Testis (tissue), 3 donors: ENCODE data around the gene OCA2. TPM values are rescaled to one million over a fixed set of nuclear protein-coding genes. Genes with fewer than 3 reads are reported as not detected.

ENCODE experiments used
- DNase-seq: peaks from one replicate; pipeline ENCODE4 v3.0.0-alpha.2; 2019
- H3K27ac ChIP-seq, 2 donors: fragments of 200-600 bp; sonication (generic); one replicate each; pipeline ENCODE4 v1.5.1; 2019
- H3K27me3 ChIP-seq: fragments of 200-600 bp; sonication (generic); one replicate; pipeline ENCODE4 v1.5.1; 2019
- H3K36me3 ChIP-seq: fragments of 200-600 bp; sonication (generic); one replicate; pipeline ENCODE4 v1.5.1; 2017; ENCODE audit warnings: low read depth; ENCODE audit errors: missing control alignments
- H3K4me1 ChIP-seq: fragments of 200-600 bp; sonication (generic); one replicate; pipeline ENCODE4 v1.5.1; 2019
- H3K4me3 ChIP-seq, 2 donors: fragments of 200-600 bp; sonication (generic); one replicate each; pipeline ENCODE4 v1.5.1; 2017 to 2019
- H3K9me3 ChIP-seq: fragments of 200-600 bp; sonication (generic); one replicate; pipeline ENCODE4 v1.5.1; 2017
- POLR2A ChIP-seq: fragments of 450-650 bp; IDR thresholded peaks from one replicate; pipeline ENCODE4 v1.6.1; 2017; ENCODE audit warnings: antibody characterized with exemption, mild to moderate bottlenecking, moderate library complexity
- WGBS, 2 donors: methylation state at CpG; one replicate each; pipeline ENCODE4 v1.1.5; 2018; 5-methylcytosine and 5-hydroxymethylcytosine counted together
- intact Hi-C: fragments of 100-400 bp; cut with DNase I; formaldehyde crosslinking; loops from one replicate; pipeline ENCODE4 v1.15.1; 2023; ENCODE audit warnings: low total_unique reads
- polyA plus RNA-seq: library from polyadenylated mRNA; stranded (reverse); fragments of 350-450 nt; fragmentation: Illumina TruSeq; extraction: RNeasy Lipid Tissue Mini Kit (QIAGEN cat#74804); gene quantifications from one replicate; pipeline ENCODE4 v1.2.3, GENCODE V29; 2014; ENCODE audit warnings: low read depth, low replicate concordance; ENCODE audit not compliant: insufficient read depth
- total RNA-seq, 2 donors: library from RNA; depleted of rRNA; stranded (reverse); fragments of >200 nt; gene quantifications; one replicate each; pipeline ENCODE4 v1.2.3, GENCODE V29; 2016
- TF ChIP-seq, protein P1 (sequence below), 3 experiments: fragments of 450-650 bp in 2 of 3; fragments of 200-600 bp in 1 of 3; sonication (generic) in 1 of 3; IDR thresholded peaks; one replicate each; pipeline ENCODE4 v1.5.1; 2016 to 2019; ENCODE audit warnings: antibody characterized with exemption in 3 of 3, mild to moderate bottlenecking in 2 of 3, moderate library complexity in 1 of 3

Gene OCA2
- total and polyA plus RNA-seq, 3 donors from 2014 or later = 2.6 to 7.2 (median 4.5) TPM

DNA sequence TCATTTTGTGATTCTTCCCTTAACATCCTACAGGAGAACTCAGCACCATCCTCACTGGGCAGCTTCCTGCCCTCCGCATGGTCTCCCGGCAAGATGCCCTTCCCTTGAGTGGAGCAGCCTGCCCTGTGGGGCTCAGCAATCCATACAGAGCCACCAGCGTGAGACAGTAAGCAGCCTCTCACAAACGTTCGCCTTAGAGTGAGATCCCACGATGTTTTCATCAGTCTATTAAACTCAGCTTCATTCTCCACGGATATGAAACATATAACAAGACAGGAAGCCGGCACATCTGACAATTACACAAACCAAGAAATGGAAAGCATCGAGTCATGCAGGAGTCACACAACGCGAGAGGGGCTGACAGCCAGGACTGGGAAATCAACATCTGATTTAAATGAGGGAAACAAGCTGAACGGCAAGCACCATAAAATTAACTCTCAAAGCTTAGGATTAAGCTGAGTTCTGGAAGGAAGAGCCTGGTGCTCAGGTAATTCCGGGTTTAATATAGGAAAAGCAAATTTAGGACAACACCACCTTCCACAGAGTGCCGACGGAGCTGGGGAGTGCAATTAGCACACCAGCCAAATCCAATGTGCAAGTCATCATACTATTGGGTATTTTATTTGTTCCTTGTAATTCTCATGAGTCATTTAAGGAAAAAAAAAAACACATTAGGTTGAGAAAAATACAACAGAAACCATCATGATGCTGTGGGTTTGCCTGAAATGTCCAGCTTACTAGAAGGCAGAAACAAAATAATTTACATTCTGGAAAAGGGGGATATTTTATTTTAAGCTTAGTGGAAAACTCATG, 272.0 kb downstream of the OCA2 start:
- Histone ChIP-seq H3K36me3 (no peaks in the 10 kb centered on the region), H3K9me3 (no peaks in the 10 kb centered on the region), H3K4me1 (no peaks in the 10 kb centered on the region), H3K4me3 (no peak overlapping the region), H3K27ac (no peak overlapping the region), H3K27me3 (no peaks in the 10 kb centered on the region)
- intact Hi-C loops = no loop called here
- DNase-seq = no peak
- WGBS, 2 donors = 54 to 69% methylated on average over 15 of the region's 15 CpGs
- no peak for TF ChIP-seq POLR2A
- TF ChIP-seq, protein P1, sequence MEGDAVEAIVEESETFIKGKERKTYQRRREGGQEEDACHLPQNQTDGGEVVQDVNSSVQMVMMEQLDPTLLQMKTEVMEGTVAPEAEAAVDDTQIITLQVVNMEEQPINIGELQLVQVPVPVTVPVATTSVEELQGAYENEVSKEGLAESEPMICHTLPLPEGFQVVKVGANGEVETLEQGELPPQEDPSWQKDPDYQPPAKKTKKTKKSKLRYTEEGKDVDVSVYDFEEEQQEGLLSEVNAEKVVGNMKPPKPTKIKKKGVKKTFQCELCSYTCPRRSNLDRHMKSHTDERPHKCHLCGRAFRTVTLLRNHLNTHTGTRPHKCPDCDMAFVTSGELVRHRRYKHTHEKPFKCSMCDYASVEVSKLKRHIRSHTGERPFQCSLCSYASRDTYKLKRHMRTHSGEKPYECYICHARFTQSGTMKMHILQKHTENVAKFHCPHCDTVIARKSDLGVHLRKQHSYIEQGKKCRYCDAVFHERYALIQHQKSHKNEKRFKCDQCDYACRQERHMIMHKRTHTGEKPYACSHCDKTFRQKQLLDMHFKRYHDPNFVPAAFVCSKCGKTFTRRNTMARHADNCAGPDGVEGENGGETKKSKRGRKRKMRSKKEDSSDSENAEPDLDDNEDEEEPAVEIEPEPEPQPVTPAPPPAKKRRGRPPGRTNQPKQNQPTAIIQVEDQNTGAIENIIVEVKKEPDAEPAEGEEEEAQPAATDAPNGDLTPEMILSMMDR (IDR thresholded peaks at IDR 0.05) = no peak

DNA sequence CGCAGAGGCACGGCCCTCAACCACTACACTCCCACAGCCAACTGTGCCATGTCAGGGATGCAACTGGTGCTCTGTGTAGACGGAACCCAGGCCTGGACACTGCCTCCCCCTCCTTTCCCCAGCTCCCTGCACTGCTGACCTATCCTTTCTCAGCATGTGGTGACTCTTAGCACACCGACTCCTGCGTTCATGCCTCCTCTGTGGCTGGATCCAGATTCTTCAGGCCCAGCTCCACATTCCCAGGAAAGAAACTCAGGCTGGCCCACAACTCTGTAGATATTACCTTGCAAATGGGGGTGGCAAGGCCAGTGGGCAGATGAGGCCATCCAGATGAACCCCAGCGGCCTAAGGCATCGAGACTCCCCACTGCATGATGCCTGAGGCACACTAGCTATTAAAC, 272.7 kb downstream of the OCA2 start:
- Histone ChIP-seq H3K27ac (no peak overlapping the region), H3K9me3 (no peaks in the 10 kb centered on the region), H3K4me1 (no peaks in the 10 kb centered on the region), H3K4me3 (no peak overlapping the region), H3K36me3 (no peaks in the 10 kb centered on the region), H3K27me3 (no peaks in the 10 kb centered on the region)
- DNase-seq = no peak
- WGBS, 2 donors = 55 to 80% methylated on average over 7 of the region's 7 CpGs
- TF ChIP-seq POLR2A = no peak
- TF ChIP-seq, protein P1 (IDR thresholded peaks at IDR 0.05) = no peak
- intact Hi-C loops = no loop called here

DNA sequence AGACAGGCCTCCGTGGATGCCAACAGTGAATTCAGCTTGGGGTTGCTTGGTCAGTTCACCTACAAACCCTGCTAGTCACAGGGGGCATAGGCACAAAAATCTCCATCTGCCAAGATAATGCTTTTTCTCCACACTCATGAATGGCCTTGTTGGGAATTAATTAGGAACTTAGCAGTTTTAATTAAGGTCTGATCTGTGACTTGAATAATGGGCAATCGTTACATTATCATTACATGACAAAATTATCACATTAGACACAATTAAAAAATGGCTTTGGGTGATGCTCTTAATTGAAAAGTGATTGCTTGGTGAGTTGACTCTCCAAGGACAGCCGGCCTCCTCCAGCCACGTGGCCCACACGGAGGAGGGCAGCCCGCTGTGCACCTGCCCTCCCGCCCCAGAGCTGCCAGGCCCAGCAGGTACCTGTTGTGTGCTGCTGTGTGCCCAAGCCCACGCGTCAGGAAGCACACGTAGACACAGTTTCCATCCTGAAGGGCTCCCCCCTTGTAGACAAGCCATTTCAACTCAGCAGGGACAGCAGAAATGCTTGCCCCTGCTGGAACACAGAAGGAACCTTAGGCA, 274.2 kb downstream of the OCA2 start:
- TF ChIP-seq, protein P1 (IDR thresholded peaks at IDR 0.05) = no peak
- TF ChIP-seq POLR2A = no peak
- Histone ChIP-seq H3K9me3 (no peaks in the 10 kb centered on the region), H3K4me1 (no peaks in the 10 kb centered on the region), H3K36me3 (no peaks in the 10 kb centered on the region), H3K27ac (no peak overlapping the region), H3K4me3 (no peak overlapping the region), H3K27me3 (no peaks in the 10 kb centered on the region)
- no peak for DNase-seq
- WGBS, 2 donors = 76 to 79% methylated on average over 9 to 10 of the region's 10 CpGs
- intact Hi-C loops = no loop called here

DNA sequence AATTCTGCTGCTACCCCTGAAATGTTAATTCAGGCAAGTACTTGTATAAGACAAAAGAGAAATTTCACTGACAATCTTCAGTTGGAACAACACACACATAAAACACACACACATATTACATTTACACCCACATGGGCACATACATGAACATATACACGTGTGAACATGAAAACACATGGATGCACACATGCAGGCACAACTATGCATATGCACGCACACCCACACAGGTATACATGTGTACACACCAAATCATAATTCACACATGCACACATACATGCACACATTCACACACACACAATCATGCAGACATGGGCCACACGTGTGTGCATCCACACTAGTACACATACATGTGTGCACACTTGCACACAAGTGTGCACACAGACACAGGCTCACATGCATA, 277.8 kb downstream of the OCA2 start:
- no peak for DNase-seq
- Histone ChIP-seq H3K4me1 (no peaks in the 10 kb centered on the region), H3K4me3 (no peak overlapping the region), H3K27ac (no peak overlapping the region), H3K27me3 (no peaks in the 10 kb centered on the region), H3K36me3 (no peaks in the 10 kb centered on the region), H3K9me3 (no peaks in the 10 kb centered on the region)
- WGBS, 2 donors = 60 to 66% methylated on average over 3 of the region's 3 CpGs
- TF ChIP-seq POLR2A = no peak
- TF ChIP-seq, protein P1 (IDR thresholded peaks at IDR 0.05) = no peak
- intact Hi-C loops = no loop called here

DNA sequence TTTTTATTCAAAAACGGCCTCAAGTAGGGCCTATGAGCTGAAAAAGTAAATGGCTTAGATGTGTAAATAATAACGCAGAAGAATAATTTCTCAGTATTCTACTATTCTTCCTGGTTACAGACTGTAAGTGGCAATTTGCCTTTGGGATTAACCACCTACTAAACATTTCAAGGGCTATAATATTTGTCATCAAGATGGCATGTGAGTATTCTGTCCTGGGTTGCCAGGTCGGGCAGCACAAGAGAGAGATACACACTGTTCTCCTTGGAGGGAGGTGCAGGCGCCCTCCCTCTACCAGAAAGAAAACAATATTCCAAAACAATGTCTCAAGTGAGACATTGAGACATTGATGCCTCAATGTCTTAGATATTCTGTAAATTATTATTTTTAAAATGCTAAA, 278.4 kb downstream of the OCA2 start:
- Histone ChIP-seq H3K4me1 (no peaks in the 10 kb centered on the region), H3K4me3 (no peak overlapping the region), H3K27me3 (no peaks in the 10 kb centered on the region), H3K36me3 (no peaks in the 10 kb centered on the region), H3K27ac (no peak overlapping the region), H3K9me3 (no peaks in the 10 kb centered on the region)
- 84 to 85% methylated on average over 4 of the region's 4 CpGs for WGBS, 2 donors
- intact Hi-C loops = no loop called here
- no peak for DNase-seq
- TF ChIP-seq, protein P1 (IDR thresholded peaks at IDR 0.05) = no peak
- no peak for TF ChIP-seq POLR2A
